ENCODE measurements around the gene SHB. TPM values are rescaled to one million over a fixed set of nuclear protein-coding genes. Genes with fewer than 3 reads are reported as not detected.

Gene SHB, protein sequence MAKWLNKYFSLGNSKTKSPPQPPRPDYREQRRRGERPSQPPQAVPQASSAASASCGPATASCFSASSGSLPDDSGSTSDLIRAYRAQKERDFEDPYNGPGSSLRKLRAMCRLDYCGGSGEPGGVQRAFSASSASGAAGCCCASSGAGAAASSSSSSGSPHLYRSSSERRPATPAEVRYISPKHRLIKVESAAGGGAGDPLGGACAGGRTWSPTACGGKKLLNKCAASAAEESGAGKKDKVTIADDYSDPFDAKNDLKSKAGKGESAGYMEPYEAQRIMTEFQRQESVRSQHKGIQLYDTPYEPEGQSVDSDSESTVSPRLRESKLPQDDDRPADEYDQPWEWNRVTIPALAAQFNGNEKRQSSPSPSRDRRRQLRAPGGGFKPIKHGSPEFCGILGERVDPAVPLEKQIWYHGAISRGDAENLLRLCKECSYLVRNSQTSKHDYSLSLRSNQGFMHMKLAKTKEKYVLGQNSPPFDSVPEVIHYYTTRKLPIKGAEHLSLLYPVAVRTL
- 6.0 and 20.0 TPM in 2 replicates for total RNA-seq (2014; rRNA removed; shearing (Covaris generic); ENCODE audit: low replicate concordance)

DNA sequence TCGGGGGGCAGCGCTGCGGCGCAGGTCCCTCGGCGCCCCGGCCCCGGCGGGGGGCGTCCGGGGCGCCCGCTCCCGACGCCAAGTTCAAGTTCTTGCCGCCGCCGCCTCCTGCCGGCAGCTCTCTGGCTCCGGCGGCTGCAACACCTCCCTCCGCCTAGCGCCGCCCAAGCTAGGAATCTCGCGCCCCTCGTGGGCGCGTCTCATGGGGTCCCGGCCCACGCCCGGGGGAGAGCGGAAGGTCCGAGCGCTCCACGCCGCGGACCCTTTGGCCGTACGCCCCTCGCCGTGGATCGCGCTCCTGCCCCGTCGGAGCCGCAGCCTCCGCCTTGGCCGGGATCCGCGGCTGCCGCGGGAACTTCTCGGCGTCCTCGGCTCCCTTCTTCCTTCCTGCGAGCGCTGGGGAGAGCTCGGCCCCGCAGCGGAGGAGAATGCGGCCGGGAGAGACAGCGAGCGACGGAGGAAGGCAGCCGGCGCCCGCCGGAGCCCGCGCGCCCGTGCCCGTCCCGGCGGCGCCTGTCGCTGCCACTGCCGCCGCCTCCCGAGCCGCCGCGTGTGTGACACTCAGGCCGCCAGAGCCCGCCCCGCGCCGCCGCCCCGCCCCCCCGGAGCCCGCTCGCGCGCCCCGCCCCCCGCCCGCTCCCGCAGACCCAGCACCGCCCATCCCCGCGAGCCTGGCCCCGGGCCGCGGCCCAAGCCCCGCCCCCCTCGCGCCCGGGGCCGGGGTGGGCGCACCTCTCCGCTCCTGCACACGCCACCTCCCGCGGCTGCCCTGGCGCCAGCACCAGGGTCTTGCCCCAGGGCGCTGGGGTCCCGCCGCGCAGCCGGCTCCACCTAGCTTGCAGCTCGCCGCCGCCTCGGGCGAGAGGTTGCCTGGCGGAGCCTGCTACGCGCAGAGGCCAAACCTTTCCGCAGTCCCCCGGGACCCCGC lies at the start of gene SHB:
TSS of gene SHB (minus strand) at position 527 of the 928 bp plus-strand sequence. CDS start 582 bp downstream, outside the sequence.
- Histone ChIP-seq H3K27me3 (no peaks in the 10 kb centered on the region), H3K36me3 (no peaks in the 10 kb centered on the region; the same call in 1 of the 2 replicates), H3K4me3 (peak within 1 kb of the TSS; percentile 77), H3K9me3 (no peaks in the 10 kb centered on the region)
- peak; percentile 64 for DNase-seq

DNA sequence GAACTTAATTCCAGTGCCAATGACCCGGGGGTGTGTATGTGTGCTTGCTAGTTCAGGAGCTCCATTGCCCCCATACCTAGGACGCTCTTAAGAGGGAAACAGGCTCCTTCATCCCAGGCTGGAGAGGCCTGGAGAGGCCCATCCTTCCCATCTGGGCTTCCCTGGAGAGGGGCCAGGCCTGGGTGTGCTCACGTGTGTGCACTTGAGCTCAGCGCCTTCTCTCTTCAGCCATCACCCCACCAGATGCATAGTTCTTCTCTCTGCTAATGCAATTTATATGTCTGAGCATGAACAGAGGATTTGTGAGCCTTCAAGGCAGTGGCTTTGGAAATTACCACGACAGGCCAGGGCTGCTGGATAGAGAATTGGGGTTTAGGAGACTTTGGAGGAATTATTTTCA lies 48.6 kb upstream of the SHB start:
- no peaks in the 10 kb centered on the region for H3K36me3 ChIP-seq
- no peak for DNase-seq
- no peaks in the 10 kb centered on the region for H3K9me3 ChIP-seq
- no peaks in the 10 kb centered on the region for H3K27me3 ChIP-seq
- H3K4me3 ChIP-seq = no peak overlapping the region

- Histone ChIP-seq H3K27me3 (no peaks in the 10 kb centered on the region), H3K4me3 (no peak overlapping the region), H3K9me3 (no peaks in the 10 kb centered on the region), H3K36me3 (no peaks in the 10 kb centered on the region)
- no peak for DNase-seq
Measured at GRCh38 chr9:38114905-38115304, 45.9 kb upstream of the SHB start.

- no peaks in the 10 kb centered on the region for H3K27me3 ChIP-seq
- H3K9me3 ChIP-seq = no peaks in the 10 kb centered on the region
- H3K4me3 ChIP-seq = no peak overlapping the region
Measured at GRCh38 chr9:38112456-38112855, 43.4 kb upstream of the SHB start.

GRCh38 chr9:38112049-38112448 lies 43.0 kb upstream of the SHB start:
- no peaks in the 10 kb centered on the region for H3K27me3 ChIP-seq
- no peaks in the 10 kb centered on the region for H3K9me3 ChIP-seq
- no peaks in the 10 kb centered on the region for H3K36me3 ChIP-seq
- H3K4me3 ChIP-seq = no peak overlapping the region
- DNase-seq = peak; percentile 68

More at GRCh38 chr9:38112456-38112855, 43.4 kb upstream of the SHB start:
- no peaks in the 10 kb centered on the region for H3K36me3 ChIP-seq
- no peak for DNase-seq

- H3K9me3 ChIP-seq = no peaks in the 10 kb centered on the region
- no peaks in the 10 kb centered on the region for H3K36me3 ChIP-seq
- no peak overlapping the region for H3K4me3 ChIP-seq
- DNase-seq = no peak
- H3K27me3 ChIP-seq = no peaks in the 10 kb centered on the region
Measured at GRCh38 chr9:38110476-38110875, 41.4 kb upstream of the SHB start.

GRCh38 chr9:38109601-38110000 lies 40.6 kb upstream of the SHB start:
- H3K9me3 ChIP-seq = no peaks in the 10 kb centered on the region
- DNase-seq = no peak
- H3K36me3 ChIP-seq = no peaks in the 10 kb centered on the region
- H3K27me3 ChIP-seq = no peaks in the 10 kb centered on the region
- H3K4me3 ChIP-seq = no peak overlapping the region

DNA sequence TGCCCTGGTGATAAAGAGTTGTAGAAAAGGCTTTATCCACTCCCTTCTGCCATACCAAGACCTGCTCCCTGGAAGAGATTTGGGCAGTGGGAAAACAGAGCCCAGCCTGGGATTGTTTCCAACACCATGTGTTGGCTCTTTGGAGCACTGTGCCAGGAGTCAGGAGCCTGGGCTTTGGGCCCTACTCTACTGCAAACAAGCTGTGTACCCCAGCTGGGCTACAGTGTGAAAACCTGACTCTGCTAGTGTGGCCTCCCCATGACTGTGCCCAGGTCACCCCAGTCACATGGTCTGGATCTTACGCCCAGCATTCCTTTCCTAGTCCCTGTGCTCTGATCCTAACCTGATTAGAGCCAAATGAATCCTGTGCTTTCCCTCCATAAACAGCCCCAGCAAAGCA lies 39.3 kb upstream of the SHB start:
- no peaks in the 10 kb centered on the region for H3K27me3 ChIP-seq
- H3K9me3 ChIP-seq = no peaks in the 10 kb centered on the region
- no peak overlapping the region for H3K4me3 ChIP-seq
- H3K36me3 ChIP-seq = no peaks in the 10 kb centered on the region
- no peak for DNase-seq

DNA sequence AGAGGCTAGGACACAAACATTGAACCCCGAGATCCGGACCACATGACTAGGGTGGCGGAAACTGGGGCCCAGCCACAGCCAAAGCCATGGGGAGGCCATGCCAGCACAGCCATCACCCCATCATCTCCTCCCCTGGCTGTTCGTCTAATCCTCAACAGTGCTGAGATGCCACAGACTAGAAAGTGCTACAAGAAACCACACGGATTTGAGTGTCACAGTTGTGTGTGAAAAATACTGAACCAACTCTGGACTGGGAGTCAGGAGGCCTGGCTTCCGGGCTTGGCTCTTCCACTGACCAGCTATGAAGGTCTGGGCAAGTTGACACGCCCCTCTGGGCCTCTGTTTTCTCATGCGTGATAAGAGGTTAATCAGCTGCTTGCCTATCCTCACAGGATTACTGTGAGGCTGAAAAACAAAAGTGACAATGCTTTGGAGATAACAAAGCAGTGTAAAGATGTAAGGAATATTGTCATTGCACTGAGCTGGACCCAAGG lies 38.8 kb upstream of the SHB start:
- Histone ChIP-seq H3K36me3 (no peaks in the 10 kb centered on the region), H3K27me3 (no peaks in the 10 kb centered on the region), H3K9me3 (no peaks in the 10 kb centered on the region), H3K4me3 (no peak overlapping the region)
- no peak for DNase-seq

DNA sequence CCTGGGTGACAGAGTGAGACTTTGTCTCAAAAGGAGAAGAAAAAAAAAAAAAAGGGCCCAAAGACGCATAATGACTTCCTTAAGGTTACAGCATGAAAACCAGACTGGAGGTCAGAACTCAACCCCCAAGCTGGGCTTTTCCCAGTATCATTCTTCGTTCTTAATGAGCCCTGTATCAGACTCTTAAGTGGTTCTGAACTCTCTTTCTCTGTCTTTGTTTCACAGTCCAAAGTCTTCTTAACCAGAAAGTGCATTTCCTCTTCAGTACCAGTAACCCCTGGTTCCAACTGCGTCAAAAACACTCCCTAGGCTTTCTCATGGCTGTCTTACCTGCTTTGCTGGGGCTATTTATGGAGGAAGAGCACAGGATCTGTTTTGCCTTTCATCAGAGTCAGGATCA lies 38.4 kb upstream of the SHB start:
- H3K4me3 ChIP-seq = no peak overlapping the region
- no peaks in the 10 kb centered on the region for H3K27me3 ChIP-seq
- H3K9me3 ChIP-seq = no peaks in the 10 kb centered on the region
- no peaks in the 10 kb centered on the region for H3K36me3 ChIP-seq
- no peak for DNase-seq

DNA sequence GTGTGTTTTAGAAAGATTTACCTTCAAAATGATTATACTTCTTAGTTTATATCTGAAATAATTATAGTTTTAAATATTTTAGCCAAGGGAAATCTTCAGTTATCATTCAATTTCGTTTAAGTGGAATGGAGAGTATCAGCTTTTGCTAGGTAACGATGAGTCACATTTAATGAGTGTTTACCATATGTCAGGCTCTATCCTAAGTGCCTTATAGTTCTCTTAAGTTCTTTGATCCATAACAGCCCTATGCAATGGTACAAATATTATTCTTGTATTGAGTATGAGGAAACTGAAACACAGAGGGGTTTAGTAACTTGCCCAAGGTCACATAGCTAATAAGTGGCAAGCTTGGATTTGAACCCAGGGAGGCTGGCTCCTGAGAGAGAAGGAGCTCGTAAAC lies 37.5 kb upstream of the SHB start:
- no peak overlapping the region for H3K4me3 ChIP-seq
- no peaks in the 10 kb centered on the region for H3K27me3 ChIP-seq
- no peaks in the 10 kb centered on the region for H3K36me3 ChIP-seq
- no peak for DNase-seq
- no peaks in the 10 kb centered on the region for H3K9me3 ChIP-seq

- H3K36me3 ChIP-seq = no peaks in the 10 kb centered on the region
- no peak overlapping the region for H3K4me3 ChIP-seq
- no peak for DNase-seq
- no peaks in the 10 kb centered on the region for H3K27me3 ChIP-seq
- H3K9me3 ChIP-seq = no peaks in the 10 kb centered on the region
Measured at GRCh38 chr9:38103340-38103739, 34.3 kb upstream of the SHB start.

GRCh38 chr9:38101423-38101822 lies 32.4 kb upstream of the SHB start:
- H3K4me3 ChIP-seq = no peak overlapping the region
- no peak for DNase-seq
- no peaks in the 10 kb centered on the region for H3K9me3 ChIP-seq
- H3K27me3 ChIP-seq = no peaks in the 10 kb centered on the region
- H3K36me3 ChIP-seq = no peaks in the 10 kb centered on the region

DNA sequence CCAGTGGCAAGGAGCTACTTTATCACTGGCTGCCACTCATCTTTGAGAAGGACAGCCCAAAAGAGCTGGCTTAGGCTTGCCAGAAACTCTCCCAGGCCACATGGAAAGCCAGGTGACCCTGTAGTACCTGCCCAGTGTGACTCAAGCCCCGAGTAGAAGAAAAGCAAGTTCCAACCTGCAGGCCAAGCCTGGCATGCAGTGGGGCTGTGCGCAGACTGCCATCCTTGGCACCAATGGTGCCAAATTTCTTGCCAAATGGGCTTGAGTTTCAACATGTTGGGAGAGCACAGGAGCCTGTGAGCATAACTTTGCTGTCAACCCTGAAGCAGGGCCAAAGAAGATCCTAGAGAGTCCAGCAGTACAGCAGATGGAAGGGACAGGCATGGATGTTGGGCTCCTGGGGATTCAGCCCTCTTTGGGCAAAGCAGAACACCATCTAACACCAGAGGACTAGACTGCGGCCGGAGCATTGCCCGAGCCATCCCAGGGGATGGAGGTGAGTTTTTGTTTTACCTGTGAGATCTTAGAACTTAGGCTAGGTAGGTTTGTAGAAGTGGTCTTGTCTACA lies 27.3 kb upstream of the SHB start:
- peak; percentile 16 for DNase-seq

GRCh38 chr9:38094165-38094564 lies 25.1 kb upstream of the SHB start:
- Histone ChIP-seq H3K36me3 (no peaks in the 10 kb centered on the region), H3K4me3 (no peak overlapping the region), H3K27me3 (no peaks in the 10 kb centered on the region), H3K9me3 (no peaks in the 10 kb centered on the region)
- DNase-seq = no peak

More for the DNA sequence above, 27.3 kb upstream of the SHB start:
- Histone ChIP-seq H3K27me3 (no peaks in the 10 kb centered on the region), H3K9me3 (no peaks in the 10 kb centered on the region), H3K4me3 (no peak overlapping the region), H3K36me3 (no peaks in the 10 kb centered on the region)

DNA sequence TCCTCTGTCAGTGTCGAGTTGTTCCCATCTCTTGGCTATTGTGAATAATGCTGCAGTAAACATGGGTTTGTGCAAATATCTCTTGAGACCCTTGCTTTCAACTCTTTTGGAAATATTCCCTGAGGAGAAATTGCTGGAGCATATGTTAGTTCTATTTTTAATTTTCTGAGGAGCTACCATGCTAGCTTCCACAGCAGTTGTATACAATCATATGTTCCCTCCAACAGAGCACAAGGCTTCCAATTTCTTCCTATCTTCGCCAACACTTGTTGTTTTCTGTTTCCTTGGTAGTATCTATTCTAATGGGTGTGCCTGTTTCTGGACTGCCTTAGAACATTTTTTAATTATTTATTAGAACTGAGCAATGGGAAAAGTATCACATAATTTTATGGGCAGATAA lies 23.6 kb upstream of the SHB start:
- Histone ChIP-seq H3K4me3 (no peak overlapping the region), H3K9me3 (no peaks in the 10 kb centered on the region), H3K36me3 (no peaks in the 10 kb centered on the region), H3K27me3 (no peaks in the 10 kb centered on the region)
- no peak for DNase-seq

- DNase-seq = no peak
Measured at GRCh38 chr9:38092200-38092524, 23.1 kb upstream of the SHB start.

More at GRCh38 chr9:38092200-38092524, 23.1 kb upstream of the SHB start:
- Histone ChIP-seq H3K4me3 (no peak overlapping the region), H3K9me3 (no peaks in the 10 kb centered on the region), H3K27me3 (no peaks in the 10 kb centered on the region), H3K36me3 (no peaks in the 10 kb centered on the region)

Measured in MG63 (cell line).